Measurements from ENCODE around the gene SEPTIN11. TPM values are rescaled to one million over a fixed set of nuclear protein-coding genes. Genes with fewer than 3 reads are reported as not detected.

SEPTIN11 gene
- total RNA-seq, 1 experiment from 2014 or later, result 77.3 TPM

GRCh38 chr4:76957004-76957738, 7.6 kb downstream of the SEPTIN11 start:
- Mint-ChIP-seq H3K27ac (no peak overlapping the region; a peak in 2 of 7 replicates), H3K27me3 (ENCODE audit: low read depth) (no peaks in the 10 kb centered on the region), H3K9me3 (no peaks in the 10 kb centered on the region), H3K36me3 (ENCODE audit: insufficient read depth in 1 of 3, low read depth in 3 of 3) (no peaks in the 10 kb centered on the region), H3K4me3 (no peak overlapping the region), H3K4me1 (peaks cover 22 to 25% of the 10 kb centered on the region in 2 experiments)
- H2BK15ac ChIP-seq (ENCODE audit: low read depth, low read length), result no peak overlapping the region
- no peak overlapping the region for H2BK120ac ChIP-seq (ENCODE audit: low read depth, low read length, poor library complexity, severe bottlenecking)
- no peak overlapping the region for H2AFZ ChIP-seq (ENCODE audit: low read length)
- WGBS (ENCODE audit: extremely low coverage, insufficient read length, low lambda C conversion rate), result no CpG with 5 or more reads among the region's 4 CpGs
- no peak overlapping the region for H3K9ac ChIP-seq (ENCODE audit: extremely low read depth, insufficient read length, low read length)
- H3K4me2 ChIP-seq (ENCODE audit: insufficient read depth, insufficient read length, low read length), result no peak overlapping the region
- peaks cover 7% of the 10 kb centered on the region; the same call in 1 of the 2 replicates for H3K4me1 ChIP-seq (ENCODE audit: insufficient read depth, low read length)
- no peak for TF ChIP-seq CTCF (conservative IDR thresholded peaks at IDR 0.05)
- H3K23me2 ChIP-seq (ENCODE audit: insufficient read length, low read depth, low read length, poor library complexity, severe bottlenecking), result no peaks in the 10 kb centered on the region
- H4K20me1 ChIP-seq (ENCODE audit: control insufficient read depth, insufficient read depth, insufficient read length), result no peaks in the 10 kb centered on the region
- peaks cover 26% of the 10 kb centered on the region; the same call in 1 of the 2 replicates for H3K79me2 ChIP-seq (ENCODE audit: insufficient read depth, low read length)
- no peak overlapping the region for H2BK12ac ChIP-seq (ENCODE audit: insufficient read length, low read depth, low read length)
- H3K9me3 ChIP-seq (ENCODE audit: control insufficient read depth, low read depth, low read length), result no peaks in the 10 kb centered on the region
- no peak overlapping the region for H2BK20ac ChIP-seq (ENCODE audit: low read depth, low read length, poor library complexity, severe bottlenecking)
- H2BK5ac ChIP-seq (ENCODE audit: insufficient read length, low read length), result no peak overlapping the region
- H4K91ac ChIP-seq (ENCODE audit: insufficient read length, low read depth, low read length), result no peak overlapping the region
- H3T11ph ChIP-seq (ENCODE audit: low read length), result no peak overlapping the region
- no peak overlapping the region for H2AK5ac ChIP-seq (ENCODE audit: insufficient read length, low read length)
- no peak overlapping the region for H4K5ac ChIP-seq (ENCODE audit: insufficient read length, low read depth, low read length)
- H3K27ac ChIP-seq (ENCODE audit: insufficient read length, low read depth, low read length), result no peak overlapping the region
- no peak overlapping the region for H4K8ac ChIP-seq (replicated peaks; ENCODE audit: insufficient read length, low read depth, low read length)
- H3K14ac ChIP-seq (ENCODE audit: insufficient read depth, low read length), result no peak overlapping the region
- no peak overlapping the region for H3K23ac ChIP-seq (ENCODE audit: insufficient read length, low read depth, low read length)
- H3K56ac ChIP-seq (ENCODE audit: insufficient read length, low read depth, low read length), result no peak overlapping the region
- no peak for DNase-seq
- H3K4ac ChIP-seq (ENCODE audit: low read depth, low read length), result no peak overlapping the region
- H3K79me1 ChIP-seq (ENCODE audit: insufficient read depth, low read depth, low read length, poor library complexity, severe bottlenecking), result peaks cover 11% of the 10 kb centered on the region
- H3K27me3 ChIP-seq (ENCODE audit: insufficient read depth, low read length), result no peaks in the 10 kb centered on the region
- no peak overlapping the region for H3K18ac ChIP-seq (ENCODE audit: insufficient read length, low read depth, low read length)

Data from H9 (cell line).